Measurements from ENCODE around the gene NAT9.

The NAT9 gene

DNA sequence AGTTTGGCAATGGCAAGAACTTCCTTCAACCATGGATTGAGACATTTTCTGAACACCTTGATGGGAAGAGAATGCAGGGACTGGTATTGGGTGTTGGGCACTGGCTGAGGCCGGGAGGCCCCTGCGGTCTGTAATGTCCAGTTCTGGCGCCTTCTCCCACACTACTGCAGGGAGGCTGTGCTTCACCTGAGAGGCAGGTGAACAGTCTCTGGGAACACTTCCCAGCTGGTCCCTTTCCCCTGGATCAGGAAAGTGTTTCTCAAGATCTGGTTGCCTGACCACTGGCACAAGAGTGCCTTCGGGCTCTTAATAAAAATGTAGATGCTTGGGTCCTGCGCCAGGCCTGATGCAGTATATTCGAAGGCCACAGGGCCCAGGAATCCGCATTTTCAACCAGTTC lies 28.5 kb upstream of the NAT9 start:
- DNase-seq: no peak

DNA sequence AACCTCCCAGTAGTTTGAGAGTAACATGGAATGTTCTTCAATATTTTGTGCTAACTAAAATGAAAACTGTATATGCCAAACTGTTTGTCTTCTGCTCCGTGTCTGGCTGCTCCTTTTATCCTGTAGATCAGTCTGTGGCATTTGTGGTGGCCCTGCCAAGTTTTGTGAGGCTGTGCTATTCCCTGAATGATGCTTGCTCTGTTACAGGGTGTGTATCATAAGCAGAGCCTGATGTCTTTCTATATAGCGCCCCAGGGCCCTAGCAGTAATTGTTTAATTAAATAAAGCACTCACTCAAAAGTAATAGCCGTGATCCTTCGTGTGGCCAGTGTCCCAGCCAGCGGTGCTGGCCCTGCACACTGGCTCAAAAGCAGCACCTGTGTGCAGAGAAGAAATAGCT lies 27.8 kb upstream of the NAT9 start:
- no peak for DNase-seq

GRCh38 chr17:74803388-74803930 lies 27.3 kb upstream of the NAT9 start:
- DNase-seq: no peak

DNA sequence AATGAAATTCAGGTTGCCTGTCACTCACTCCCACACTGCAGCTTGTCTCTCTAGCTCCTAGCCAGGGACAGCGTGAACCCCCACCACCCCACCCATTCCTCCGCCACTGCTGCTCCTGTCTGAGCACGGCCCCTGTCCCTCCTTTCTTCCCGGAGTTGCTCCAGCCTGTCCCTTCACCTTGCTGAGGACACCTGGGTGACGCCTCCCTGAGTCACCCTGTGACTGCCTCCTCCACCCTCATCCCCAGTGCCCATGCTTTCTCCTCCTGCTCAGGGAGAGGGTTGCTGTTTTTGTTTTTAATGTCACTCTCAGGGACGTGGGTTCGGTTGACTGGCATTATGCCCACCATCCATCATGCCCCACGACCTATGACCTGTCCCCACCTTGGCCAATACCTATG lies 25.8 kb upstream of the NAT9 start:
- no peak for DNase-seq

GRCh38 chr17:74800531-74800930 lies 24.4 kb upstream of the NAT9 start:
- no peak for DNase-seq

DNA sequence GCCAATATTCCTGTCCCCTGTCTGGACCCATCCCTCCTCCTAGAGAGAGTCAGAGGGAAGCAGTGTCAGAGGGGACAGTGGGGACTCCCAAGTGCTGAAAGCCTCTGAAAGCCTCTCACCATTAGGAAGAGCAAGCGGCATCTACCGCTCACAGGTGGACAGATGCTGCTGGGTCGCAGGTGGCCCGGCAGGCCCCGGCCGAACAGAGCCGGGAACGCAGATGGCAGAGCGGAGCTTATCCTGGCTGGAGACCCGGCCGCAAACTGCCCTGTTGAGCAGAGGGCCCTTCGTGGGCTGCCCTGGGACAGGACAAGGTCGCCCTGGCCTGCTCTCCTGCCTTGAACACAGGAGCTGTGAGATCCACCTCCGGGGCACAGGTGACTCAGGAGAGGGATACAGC lies 23.0 kb upstream of the NAT9 start:
- DNase-seq: no peak

DNA sequence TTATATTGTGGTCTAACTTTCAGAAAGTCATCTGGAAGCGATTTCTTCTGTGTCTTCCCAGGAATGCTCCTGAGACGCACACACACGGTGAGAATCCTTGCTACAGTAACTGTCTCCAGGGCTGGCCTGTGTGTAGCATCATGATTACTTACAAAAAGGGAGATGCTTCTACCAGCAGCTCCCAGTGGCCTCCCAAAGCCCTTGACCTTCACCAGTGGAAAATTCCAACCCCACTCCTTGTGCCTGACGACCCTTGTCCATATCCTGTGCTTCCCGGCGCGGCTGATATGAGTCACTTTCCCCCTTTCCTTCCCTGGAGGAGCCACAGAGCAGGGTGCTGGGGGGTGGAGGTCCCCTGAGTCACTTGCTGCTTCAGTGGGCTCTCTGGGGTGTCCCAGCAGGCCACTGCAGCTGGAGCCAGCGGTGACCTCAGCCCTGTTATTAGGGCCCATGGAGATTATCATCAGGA lies 22.1 kb upstream of the NAT9 start:
- DNase-seq: no peak

GRCh38 chr17:74797824-74798223 lies 21.7 kb upstream of the NAT9 start:
- no peak for DNase-seq

- no peak for DNase-seq
Observed at GRCh38 chr17:74796866-74797265, 20.7 kb upstream of the NAT9 start.

- DNase-seq: no peak
Observed at GRCh38 chr17:74796211-74796610, 20.1 kb upstream of the NAT9 start.

- no peak for DNase-seq
Observed at GRCh38 chr17:74795327-74796020, 19.3 kb upstream of the NAT9 start.

- DNase-seq: no peak
Observed at GRCh38 chr17:74792586-74793105, 16.5 kb upstream of the NAT9 start.

DNA sequence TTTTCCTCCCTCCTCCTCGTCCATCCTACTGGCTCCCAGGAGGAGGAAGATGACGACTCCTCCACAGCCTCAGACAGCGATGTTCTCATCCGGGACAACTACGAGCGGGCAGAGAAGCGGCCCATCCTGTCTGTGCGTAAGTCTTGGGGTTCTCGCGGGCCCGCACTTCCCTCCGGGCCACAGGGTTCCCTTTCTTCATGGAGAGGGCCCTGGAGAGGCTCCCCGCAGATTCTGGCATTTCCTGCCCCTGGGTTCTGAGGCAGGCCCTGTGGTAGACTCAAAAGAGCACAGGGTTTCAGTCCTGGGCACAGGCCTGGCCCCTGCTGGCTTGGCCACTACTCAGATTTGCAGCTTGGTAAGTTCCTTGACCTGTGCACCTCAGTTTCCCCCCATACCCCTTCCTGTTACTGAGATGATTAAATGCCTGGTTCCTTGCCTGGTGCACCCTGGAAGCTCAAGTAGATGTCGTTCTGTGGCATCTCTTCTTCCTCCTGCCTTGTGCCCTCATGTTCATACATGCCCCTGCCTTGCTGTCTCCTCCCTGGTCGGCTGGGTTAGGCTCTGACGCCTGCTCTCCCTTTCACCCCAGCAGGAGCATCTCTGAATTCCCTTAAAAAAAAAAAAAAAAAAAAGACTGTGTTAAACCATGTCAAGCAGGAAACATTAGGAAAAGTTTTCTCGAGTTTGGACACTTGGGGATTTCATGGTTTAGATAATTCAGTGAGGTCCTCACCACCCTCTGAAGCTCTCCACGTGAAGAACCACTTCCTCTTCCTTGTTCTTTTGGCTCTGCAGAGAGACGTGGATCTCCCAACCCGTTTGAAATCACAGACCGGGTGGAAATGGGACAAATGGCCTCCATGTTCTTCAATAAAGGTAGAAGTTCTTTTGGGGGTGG lies 14.3 kb upstream of the NAT9 start:
- no peak for DNase-seq

DNA sequence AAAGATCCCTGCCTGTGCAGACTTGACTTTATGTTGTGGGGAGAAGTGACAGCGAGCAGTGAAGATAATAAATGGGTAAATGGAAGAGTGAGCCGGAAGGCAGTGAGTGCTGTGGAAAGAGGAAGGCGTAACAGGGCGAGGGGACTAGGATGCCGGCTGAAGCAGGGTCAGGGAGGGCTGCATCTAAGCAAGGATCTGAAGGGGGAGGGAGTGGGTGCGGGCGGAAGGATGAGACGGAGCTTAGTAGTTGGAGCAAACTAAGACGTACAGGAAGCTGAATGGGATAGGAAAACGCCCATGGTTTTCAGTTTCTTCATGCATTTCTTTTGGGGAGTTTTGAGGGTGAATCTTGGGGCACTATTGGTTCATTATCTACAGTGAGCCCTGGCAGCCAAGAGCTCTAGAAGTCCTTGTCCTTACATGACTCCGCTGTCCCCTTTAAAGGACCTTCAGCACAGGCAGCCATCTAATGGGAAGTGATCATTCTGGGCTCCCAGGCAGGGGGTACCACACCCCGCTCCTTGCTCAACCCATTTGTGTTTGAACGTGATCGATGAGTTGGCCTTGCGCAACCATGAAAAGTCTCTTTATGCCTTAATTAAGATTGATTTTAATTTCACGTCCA lies 10.4 kb upstream of the NAT9 start:
- peak; percentile 16 for DNase-seq

- DNase-seq: no peak
Observed at GRCh38 chr17:74785981-74786360, 9.8 kb upstream of the NAT9 start.

- no peak for DNase-seq
Observed at GRCh38 chr17:74785096-74785980, 9.2 kb upstream of the NAT9 start.

- no peak for DNase-seq
Observed at GRCh38 chr17:74784125-74784810, 8.1 kb upstream of the NAT9 start.

GRCh38 chr17:74782571-74782970 lies 6.4 kb upstream of the NAT9 start:
- no peak for DNase-seq

DNA sequence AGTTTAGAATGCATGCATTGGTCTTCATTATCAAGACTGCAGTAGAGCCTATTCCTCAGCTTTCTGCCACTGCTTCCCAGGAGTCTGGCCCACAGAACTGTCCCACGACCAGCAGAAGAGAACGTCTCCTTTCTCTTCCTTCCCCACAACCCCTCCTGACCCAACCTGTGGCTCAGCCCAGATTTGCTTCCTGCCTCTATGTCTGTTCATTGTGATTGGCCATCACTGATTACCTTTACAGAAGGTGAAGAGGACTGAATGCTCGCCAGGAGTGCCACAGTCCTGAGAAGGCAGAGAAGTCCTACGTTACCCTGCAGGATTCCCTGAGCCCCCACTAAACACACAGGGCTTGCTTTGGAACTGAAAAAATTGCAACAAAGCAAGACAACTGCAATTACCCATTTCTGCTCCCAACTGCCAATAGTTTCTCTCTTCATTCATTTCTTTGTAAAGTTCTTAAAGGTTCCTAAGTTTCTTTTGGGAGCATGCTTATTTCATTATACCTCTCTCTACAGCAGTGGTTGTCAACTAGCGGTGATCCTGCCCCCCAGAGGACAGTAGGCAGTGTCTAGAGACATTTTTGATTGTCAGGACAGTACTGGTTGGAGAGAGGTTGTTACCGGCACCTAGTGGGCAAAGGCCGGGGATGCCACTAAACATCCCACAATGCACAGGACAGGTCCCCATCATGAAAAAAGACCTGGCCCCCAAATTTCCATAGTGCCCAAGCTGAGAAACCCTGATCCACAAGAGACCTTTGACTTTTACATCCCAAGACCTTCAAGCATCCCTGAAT lies 4.5 kb upstream of the NAT9 start:
- peak; percentile 89 for DNase-seq

GRCh38 chr17:74779948-74780400 lies 3.8 kb upstream of the NAT9 start:
- peak; percentile 81 for DNase-seq

GRCh38 chr17:74779501-74779900 lies 3.4 kb upstream of the NAT9 start:
- DNase-seq: no peak
